SH-SY5Y (cell line): ENCODE data around the gene ADGRL3.

Experiments
- GATA2 ChIP-seq: IDR thresholded peaks from 2 replicates; pipeline ENCODE4 v1.6.1; 2011; ENCODE audit warnings: mild to moderate bottlenecking, low read depth, low read length
- GATA3 ChIP-seq: IDR thresholded peaks from 2 replicates; pipeline ENCODE4 v1.6.1; 2011; ENCODE audit warnings: low read depth, mild to moderate bottlenecking, low read length, moderate library complexity

DNA sequence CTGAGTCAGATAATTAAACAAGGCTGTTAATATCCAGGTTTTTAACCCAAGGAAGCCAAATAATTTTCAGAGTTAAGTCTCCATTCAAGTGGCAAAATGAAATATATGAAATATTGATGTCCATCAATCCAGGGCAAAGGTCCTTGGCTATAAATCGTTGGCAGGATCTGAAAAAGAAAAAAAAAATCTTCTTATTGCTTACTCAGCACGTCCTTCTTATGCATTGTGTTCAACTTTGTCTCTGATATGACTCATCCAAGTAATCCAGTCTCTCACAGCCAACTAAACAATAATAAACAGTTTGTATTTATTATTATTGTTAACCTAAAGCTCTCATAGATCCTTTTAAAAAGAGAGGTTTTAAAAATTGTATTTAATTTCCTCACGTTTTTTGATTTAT lies 851.2 kb downstream of the ADGRL3 start:
- no peak for TF ChIP-seq GATA3
- no peak for TF ChIP-seq GATA2
